ENCODE data around the gene NCOA3.

NCOA3 gene

DNA sequence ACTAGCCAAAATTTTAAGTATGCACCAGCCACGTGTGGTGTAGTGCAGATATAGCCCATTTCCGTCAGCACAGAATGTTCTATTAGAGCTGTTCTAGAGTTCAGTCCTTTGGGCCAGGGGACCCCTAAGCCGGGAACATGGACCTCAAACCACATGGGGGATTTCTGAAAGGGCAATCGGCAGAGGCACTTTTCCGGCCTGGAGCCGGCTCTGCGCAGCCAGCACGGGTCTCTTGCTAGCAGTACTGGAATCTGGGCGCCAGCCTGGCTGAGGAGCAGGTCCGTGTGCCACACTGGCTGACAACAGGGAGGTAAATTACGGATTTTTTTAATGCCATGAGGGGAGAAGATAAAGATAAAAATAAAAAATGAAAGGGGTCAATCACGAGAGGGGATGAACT lies 163.1 kb downstream of the NCOA3 start:
- no peak for DNase-seq (ENCODE audit: low read depth, low spot score)

GRCh38 chr20:47665221-47665991 lies 163.7 kb downstream of the NCOA3 start:
- no peak for DNase-seq (ENCODE audit: low read depth, low spot score)

GRCh38 chr20:47666304-47666703 lies 164.6 kb downstream of the NCOA3 start:
- no peak for DNase-seq (ENCODE audit: low read depth, low spot score)

- no peak for DNase-seq (ENCODE audit: low read depth, low spot score)
Measured at GRCh38 chr20:47667086-47667485, 165.4 kb downstream of the NCOA3 start.

DNA sequence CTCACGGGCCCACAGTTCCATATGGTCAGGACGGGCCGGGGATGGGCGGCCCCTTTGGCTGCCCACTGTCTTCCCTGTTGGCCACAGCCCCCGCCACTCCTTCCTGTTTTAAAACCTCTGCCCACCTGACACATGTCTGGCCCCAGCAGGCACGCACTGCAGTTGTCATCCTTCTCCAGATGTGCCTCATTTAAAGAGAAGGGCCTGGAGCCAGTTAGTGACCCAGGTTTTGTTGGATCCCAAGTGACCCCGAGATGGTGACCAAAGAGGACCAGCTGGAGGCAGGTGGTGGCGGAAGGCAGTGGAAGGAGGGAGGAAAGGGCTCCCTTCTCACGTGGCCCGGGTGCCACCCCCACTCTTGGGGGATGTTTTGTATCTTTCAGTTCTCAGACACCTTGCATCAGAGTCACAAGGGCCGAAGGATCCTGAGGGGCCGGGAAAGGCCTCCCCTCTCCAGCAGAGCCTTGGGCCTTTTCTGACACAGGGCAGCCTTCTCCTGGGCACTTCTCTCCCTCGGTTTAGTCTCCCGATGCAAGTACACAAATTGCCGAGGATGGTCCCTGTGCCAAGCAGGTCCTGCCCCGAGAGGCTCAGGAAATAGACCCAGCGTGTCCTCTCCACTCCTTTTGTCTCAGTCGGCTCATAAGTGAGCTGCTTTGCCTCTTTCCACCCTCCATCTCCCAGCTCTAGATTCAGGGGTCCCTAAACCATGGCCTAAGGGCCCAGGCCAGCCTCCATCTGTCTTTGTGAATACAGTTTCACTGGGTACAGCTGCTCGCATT lies 166.0 kb downstream of the NCOA3 start:
- DNase-seq (ENCODE audit: low read depth, low spot score), result no peak

DNA sequence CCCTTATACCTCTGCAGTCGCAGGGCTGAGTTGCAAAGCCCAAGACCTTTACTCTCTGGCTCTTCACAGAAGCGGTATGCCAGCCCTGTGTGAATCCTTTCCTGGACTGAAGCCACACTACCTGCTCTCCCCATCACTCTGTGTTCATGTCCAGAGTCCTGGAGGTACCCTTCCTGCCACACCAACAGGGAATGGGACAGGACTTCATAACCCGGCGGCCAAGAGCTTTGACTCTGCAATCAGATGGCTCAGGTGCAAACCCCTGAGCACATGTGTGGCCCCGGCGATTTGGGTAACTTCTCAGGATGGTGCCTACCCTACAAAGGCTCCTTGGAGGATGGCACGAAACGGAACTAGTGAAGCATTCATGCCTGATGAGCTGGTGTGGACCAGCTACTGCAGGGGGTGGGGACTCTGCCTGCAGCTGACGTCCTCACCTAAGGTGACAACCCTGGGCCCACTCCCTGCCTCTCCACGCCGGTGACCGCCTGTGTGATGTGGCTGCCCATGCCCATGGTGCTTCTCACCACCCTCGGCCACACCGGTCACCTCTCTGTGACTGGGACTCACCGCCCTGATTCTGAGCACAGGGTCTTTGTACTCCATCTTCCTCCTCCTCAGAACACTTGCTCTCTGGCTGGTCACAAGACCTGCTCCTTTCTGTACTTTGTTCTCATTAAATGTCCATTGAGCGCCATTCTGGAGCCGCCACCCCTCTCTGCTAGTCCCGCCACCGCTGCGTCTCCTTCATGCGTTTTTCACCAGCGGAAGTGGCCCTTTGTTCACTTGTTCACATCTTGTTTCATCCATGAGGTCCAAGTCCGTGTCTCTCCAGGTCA lies 166.8 kb downstream of the NCOA3 start:
- no peak for DNase-seq (ENCODE audit: low read depth, low spot score)

DNA sequence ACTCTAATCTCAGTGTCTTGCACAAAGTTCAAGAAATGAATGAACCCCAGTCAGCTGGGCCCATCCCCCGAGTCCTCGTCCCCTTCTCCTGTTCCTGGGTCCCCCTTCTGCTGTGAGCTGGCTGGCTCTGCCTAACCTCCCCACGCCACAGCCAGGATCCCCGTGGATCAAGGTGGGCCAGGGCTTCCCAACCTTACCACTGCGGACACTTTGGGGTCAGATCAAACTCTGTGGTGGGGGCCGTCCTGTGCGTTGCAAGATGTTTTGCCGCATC lies 167.4 kb downstream of the NCOA3 start:
- no peak for DNase-seq (ENCODE audit: low read depth, low spot score)

GRCh38 chr20:47669489-47669888 lies 167.8 kb downstream of the NCOA3 start:
- no peak for DNase-seq (ENCODE audit: low read depth, low spot score)

DNA sequence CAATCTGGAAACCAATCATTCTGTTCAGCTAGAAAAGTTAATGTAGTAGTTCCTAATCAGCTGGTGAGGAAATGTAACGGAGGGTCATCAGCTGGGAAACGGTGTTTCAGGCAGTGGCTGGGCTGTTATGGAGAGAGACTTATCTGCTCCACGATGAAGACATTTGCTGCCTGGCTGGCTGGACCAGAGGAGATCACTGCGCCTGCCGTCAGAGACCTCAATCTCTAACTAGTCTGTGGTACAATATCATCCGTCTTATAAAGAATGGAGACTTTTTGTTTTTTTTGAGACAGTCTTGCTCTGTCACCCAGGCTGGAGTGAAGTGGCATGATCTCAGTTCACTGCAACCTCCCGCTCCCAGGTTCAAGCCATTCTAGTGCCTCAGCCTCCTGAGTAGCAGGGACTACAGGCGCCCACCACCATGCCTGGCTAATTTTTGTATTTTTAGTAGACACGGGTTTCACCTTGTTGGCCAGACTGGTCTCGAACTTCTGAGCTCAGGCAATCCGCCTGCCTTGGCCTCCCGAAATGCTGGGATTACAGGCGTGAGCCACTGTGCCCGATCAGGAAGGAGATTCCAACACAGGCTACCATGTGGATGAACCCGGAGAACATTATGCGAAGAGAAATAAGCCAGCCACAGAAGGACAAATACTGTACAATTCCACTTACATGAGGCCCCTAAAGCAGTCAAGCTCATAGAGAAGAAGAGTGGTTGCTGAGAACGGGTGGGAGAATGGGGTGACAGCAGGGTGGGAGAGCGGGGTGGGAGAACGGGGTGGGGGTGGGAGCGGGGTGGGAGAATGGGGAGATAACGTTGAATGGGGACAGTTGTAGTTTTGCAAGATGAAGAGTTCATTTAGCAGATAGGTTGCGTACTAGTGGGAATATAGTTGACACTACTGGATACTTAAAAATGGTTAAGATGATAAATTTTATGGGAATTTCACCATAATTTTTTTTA lies 168.5 kb downstream of the NCOA3 start:
- no peak for DNase-seq (ENCODE audit: low read depth, low spot score)

DNA sequence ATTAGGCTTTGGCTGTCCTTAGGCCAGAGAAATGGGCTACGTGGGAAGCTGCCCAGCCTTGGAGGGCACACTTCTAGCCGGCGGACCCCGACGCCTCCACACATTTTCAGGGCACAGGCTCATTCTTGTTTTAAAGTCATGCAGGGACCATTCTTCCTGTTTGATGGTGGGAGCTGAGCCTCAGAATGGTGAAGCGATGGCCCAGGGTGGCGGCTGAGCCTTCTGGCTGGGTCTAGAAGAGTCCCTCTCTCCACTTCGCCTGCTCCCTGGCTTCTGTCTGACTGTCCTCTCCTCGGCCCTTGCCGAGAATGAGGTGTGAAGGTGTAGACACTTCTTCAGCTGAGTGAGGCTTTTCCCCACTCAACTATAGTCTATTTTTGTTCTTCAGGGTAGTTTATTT lies 169.2 kb downstream of the NCOA3 start:
- no peak for DNase-seq (ENCODE audit: low read depth, low spot score)

- no peak for DNase-seq (ENCODE audit: low read depth, low spot score)
Measured at GRCh38 chr20:47672166-47672565, 170.5 kb downstream of the NCOA3 start.

DNA sequence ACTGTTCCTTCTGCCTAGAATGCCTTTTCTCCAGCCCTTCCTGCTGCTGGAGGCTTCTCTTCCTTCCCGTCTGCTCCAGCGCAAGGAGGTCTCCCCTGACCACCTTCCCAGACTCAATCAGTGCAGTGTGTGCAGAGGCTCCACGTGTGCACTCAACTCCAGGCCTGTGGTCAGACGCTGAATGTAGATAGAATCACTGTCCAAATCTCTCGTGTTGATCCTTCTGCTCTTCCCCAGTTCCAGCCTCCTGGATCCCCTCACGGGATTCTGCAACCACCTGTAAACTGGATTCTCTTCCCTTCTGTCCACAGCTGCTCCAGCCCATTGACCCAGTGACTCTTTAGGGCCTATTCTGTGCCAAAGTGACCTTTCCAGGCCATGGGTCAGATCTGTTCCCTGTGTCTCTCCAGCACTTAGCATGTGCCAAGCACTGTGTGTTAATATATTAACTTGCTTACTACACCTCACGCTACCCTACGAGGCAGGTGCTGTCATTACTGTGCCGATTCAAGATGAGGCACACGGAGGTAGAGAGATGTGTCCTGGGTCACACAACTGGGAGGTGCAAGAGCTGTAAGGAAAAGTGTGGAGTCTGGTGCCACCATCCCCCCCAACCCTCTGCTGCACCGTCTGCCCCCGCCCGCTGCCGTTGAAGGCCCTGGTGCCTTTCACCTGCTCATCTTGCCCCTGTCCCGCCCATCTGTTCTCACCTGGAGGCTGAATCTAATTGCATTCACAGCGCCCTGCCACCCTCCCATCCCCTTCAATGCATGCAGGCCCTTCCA lies 171.4 kb downstream of the NCOA3 start:
- DNase-seq (ENCODE audit: low read depth, low spot score), result no peak

DNA sequence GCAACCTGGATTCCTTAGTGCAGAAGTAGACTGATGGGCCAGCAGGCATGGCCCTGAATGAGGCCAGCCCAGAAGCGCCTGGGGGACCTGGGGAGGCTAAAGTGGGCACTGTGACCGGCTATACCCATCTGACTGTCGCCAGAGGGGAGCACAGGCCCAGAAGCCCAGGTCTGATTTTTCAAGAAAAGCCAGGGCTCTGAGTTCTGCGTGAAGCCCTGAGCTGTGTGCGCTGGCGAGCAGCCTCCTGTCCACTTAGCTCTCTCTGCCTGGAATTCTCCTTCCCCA lies 171.9 kb downstream of the NCOA3 start:
- DNase-seq (ENCODE audit: low read depth, low spot score), result no peak

DNA sequence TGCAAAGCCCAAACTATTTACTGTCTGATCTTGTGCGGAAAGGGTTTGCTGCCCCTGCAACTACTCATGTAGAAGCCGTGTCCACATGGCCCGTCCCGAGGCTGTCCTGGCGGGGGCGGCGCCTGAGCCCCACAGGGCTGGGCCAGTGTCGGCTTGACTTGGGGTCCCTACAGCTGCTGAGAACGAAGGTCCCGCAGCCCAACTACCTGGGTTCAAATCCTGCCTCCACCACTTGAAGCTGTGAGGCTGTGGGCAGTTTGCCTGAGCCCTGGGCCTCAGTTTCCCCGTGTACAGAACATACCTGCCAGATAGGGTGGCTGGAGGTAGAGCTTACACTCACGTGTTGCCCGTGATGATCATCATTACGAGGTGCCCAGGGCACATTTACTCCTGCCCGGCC lies 172.5 kb downstream of the NCOA3 start:
- no peak for DNase-seq (ENCODE audit: low read depth, low spot score)

GRCh38 chr20:47674686-47675085 lies 173.0 kb downstream of the NCOA3 start:
- no peak for DNase-seq (ENCODE audit: low read depth, low spot score)

DNA sequence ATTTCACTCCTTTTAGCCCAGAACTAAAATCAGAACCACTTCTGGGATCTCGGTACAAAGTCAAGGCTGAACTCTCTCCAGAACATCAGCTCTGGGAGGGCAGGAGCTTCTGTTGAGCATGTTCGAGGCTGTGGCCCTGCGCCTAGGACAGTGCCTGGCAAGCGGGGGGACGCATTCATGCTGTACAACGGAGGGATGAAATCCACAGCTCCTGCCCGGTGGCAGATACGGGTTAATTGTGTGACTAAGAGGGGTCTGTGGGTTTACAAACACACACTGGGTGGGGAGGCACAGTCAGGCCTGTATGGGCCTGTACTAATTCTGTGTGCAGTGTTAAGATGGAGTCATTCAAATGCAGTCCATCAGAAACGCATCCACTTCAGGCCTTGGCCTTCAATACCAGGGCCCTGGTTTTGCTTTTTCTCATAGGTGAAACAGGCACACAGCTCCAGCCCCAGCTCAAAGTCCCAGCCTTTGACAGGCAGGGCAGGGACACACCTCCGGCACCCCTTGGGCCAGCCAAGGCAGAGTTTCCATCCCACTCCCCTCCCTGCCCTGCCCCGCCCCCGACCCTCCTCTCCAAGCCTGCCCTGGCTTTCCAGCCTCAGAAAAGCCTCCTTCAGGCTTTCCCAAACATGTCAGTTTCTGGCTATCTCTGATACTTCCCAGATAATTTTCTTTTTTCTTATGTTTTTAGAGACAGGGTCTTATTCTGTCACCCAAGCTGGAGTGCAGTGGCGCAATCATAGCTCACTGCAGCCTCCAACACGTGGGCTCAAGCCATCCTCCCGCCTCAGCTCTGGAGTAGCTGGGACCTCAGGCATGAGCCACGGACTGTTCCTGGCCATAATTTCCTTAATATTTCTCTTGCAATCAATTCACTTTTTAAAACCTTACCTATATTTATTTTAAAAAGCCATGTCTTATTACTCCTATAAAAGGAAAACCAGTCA lies 173.8 kb downstream of the NCOA3 start:
- DNase-seq (ENCODE audit: low read depth, low spot score), result no peak

- DNase-seq (ENCODE audit: low read depth, low spot score), result no peak
Measured at GRCh38 chr20:47676219-47676721, 174.6 kb downstream of the NCOA3 start.

DNA sequence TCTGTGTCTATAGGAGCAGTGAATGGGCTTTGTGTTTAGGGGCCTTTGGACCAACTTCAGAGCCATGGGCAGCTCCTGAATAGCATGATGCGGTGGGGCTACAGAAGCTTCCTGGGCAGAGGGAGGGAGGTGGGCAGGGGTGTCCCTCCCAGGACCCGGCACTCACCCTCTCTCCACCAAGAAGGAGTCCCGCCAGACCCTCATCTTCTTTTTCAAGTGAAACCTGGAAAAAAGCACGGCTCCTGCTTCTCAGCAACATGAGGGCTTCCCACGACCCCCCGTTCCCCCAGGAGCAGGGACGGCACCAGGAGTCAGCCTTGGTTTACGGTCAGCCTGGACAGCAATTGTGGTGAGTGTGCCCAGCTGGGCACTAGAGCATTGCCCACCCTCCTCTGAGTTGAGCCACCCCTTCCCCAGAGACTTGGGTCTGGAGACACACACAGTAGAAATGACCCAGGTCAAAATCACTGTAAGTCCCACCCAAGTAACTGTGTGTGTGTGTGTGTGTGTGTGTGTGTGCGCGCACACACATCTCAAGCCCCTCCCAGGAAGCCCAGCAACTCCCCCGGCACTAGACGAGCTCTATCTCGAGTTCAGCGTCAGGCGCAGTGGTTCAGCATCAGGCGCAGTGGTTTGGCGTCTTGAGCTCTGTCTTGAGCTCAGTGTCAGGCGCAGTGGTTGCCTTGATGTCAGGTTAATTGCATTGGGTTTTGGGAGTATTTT lies 175.4 kb downstream of the NCOA3 start:
- no peak for DNase-seq (ENCODE audit: low read depth, low spot score)

All from activated CD4-positive, CD25-positive, alpha-beta regulatory T cell treated with anti-CD3 and anti-CD28 coated beads, Interleukin-2, amount 50 U/mL, for 16 hours (primary cell).